ENCODE results near the gene HMGCS1.

DNA sequence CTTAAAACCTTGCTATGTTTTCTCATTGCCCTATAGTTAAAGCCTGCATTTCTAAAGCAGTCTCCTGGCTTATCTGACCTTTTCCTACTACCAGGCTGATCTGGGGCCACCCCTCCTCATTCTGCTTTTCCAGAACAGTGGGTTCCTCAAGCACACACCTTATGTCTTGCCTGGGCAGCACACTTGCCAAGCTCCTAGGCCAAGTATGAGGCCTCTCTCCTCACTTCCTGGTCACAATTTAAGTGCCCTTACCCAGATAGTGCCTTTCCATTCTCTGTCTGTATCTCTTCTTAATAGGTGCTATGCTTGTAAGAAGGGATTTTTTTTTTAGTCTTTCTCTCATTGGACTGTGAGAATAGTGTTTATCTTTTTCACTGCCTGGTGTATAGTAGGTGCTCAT is 39.7 kb downstream of the HMGCS1 start:
- TF ChIP-seq, protein P1, sequence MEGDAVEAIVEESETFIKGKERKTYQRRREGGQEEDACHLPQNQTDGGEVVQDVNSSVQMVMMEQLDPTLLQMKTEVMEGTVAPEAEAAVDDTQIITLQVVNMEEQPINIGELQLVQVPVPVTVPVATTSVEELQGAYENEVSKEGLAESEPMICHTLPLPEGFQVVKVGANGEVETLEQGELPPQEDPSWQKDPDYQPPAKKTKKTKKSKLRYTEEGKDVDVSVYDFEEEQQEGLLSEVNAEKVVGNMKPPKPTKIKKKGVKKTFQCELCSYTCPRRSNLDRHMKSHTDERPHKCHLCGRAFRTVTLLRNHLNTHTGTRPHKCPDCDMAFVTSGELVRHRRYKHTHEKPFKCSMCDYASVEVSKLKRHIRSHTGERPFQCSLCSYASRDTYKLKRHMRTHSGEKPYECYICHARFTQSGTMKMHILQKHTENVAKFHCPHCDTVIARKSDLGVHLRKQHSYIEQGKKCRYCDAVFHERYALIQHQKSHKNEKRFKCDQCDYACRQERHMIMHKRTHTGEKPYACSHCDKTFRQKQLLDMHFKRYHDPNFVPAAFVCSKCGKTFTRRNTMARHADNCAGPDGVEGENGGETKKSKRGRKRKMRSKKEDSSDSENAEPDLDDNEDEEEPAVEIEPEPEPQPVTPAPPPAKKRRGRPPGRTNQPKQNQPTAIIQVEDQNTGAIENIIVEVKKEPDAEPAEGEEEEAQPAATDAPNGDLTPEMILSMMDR (IDR thresholded peaks at IDR 0.05): no peak
- TF ChIP-seq EP300 (IDR thresholded peaks at IDR 0.05) (no peak), POLR2AphosphoS5 (IDR thresholded peaks at IDR 0.05) (no peak), POLR2A (IDR thresholded peaks at IDR 0.05; ENCODE audit: low read depth) (no peak)
